DMS53 treated with DMSO at 0.1 percent for 48 hours (cell line): ENCODE data around the gene MPND.
A peak's percentile ranks its signal among the peaks of the same experiment; 100 is the strongest.

ENCODE experiments used
- DNase-seq: peaks from one replicate; lab custom pipeline; 2025; ENCODE audit not compliant: unreplicated experiment; lab: John Stamatoyannopoulos, UW

The MPND gene

DNA sequence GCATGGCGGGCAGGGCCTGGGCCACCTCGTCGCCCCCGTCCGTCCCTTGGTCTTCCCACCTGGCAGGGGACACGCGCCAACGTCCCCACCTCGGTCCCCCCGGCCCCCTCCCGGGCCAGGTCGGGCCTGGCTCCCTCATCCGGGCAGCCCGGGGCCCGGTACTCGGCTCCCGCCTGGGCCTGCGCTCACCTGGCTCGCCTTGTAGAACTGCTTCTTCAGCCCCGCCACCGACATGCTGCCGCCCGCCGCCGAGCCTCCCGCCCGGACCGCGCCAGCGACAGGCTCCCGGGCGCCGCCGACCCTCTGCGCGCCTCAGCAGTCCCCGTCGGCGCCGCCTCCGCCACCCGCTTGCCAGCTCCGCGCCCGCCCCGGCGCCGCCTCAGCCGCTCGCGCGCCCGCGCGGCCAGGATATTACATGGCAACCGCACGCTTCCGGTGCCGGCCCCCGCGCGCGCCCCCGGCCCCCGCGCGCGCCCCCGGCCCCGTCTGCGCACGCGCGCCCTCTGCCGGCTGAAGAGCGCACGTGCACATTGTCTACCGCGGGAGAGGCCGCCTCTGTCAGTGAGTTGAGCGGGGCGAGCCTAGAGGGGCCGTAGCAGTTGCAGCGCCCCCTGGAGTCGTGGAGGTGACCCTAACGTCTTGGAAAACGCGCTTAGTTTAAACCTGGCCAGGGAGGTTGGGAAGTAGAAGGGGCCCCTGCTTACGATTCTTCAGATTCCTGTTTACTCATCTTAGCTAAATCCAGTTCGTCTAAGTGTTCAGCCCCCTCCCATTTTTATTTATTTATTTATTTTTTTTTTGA, 57.0 kb downstream of the MPND start, which contains the start of gene SH3GL1:
Gene SH3GL1, minus strand, starts transcription at position 413 of the 802 bp plus-strand sequence. Its CDS starts 179 bp downstream, at position 234.
- peak; percentile 73 for DNase-seq

- no peak for DNase-seq
Measured at GRCh38 chr19:4401769-4402170, 58.4 kb downstream of the MPND start.

DNA sequence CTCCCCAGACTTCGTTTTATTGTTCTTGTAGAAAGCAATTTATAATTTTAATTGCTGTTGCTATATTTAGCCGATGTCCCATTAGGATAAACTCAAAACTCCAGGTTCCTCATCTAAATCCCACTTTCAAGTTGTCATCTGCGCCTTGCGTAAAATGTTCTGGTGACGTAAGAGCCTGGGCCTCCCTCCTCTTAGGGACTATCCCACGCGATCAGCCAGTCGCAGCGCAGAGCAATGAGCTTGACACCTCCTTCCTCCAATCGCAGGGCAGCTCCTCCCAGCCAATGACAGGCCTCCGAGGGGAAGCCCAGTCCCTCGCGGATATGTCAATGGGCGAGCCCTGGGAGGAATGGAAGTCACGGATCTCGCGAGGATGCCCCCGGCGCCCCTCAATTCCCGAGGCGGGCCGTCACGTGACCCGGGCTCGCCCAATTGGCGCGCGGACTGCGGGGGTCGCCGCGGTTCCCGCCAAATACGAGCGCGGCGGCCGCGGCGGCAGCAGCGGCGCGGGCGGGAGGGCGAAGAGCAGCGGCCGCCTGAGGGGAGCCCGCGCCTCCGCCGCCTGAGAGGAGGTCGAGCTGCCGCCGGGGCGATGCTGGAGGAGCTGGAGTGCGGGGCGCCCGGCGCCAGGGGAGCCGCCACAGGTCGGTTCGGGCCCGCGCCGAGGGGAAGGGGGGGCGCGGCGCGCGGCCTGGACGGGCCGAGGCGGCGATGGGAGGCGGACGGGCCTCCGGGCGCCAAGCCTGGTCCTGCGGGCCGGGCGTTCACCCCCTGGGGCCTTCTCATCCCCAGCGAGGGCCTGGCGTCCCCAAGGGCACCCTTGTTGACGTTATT, 59.0 kb downstream of the MPND start, which contains the start of gene CHAF1A:
Gene CHAF1A, plus strand, starts transcription at position 470 of the 834 bp plus-strand sequence. Its CDS starts 123 bp downstream, at position 593.
- DNase-seq = peak; percentile 95

DNA sequence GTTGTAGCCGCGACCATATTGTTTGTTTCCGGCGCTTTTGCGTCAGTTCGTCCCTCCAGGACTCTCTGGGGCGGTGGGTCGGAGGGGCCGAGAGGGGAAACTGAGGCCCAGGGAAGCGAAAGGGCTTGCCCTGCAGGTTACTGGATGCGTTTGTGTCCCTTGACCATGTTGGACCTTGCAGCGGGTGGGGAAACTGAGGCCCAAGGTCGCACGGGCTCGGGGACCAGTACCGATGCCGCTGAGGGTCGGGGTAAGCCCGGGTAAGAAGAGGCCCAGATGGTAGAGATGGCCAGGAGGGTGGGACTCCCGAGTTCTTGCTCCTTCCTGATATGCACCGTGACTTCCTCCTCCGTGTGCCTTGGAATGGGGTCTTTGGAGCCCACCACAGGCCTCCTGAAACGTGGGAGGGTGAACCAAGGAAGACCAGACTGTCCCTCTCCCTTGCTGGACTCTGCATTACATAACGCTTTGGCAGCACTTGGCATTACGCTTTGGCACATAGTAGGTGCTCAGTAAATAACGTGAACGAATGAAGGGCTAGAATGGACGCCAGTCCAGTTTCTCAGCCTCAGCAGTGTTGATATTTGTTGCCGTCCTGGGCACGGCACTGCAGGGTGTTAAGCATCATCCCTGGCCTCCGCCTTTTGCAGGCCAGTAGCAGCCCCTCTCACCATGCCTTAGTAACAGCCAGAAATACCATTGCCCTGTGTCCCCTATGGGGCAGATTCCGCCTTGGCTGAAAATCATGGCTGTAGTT, 59.8 kb downstream of the MPND start:
- no peak for DNase-seq

- no peak for DNase-seq
Measured at GRCh38 chr19:4405977-4406376, 62.6 kb downstream of the MPND start.

DNA sequence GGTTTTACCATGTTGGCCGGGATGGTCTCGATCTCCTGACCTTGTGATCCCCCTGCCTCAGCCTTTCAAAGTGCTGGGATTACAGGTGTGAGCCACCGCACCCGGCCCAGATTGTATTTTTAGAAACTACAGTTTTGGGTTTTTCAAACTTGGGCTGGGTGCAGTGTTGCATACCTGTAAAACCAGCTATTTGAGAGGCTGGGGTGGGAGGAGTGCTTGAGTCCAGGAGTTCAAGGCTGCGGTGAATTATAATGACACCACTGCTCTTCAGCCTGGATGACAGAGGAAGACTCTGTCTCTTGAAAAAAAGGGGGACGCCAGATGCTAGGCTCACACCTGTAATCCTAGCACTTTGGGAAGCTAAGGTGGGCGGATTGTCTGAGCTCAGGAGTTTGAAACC, 63.3 kb downstream of the MPND start:
- DNase-seq = no peak

DNA sequence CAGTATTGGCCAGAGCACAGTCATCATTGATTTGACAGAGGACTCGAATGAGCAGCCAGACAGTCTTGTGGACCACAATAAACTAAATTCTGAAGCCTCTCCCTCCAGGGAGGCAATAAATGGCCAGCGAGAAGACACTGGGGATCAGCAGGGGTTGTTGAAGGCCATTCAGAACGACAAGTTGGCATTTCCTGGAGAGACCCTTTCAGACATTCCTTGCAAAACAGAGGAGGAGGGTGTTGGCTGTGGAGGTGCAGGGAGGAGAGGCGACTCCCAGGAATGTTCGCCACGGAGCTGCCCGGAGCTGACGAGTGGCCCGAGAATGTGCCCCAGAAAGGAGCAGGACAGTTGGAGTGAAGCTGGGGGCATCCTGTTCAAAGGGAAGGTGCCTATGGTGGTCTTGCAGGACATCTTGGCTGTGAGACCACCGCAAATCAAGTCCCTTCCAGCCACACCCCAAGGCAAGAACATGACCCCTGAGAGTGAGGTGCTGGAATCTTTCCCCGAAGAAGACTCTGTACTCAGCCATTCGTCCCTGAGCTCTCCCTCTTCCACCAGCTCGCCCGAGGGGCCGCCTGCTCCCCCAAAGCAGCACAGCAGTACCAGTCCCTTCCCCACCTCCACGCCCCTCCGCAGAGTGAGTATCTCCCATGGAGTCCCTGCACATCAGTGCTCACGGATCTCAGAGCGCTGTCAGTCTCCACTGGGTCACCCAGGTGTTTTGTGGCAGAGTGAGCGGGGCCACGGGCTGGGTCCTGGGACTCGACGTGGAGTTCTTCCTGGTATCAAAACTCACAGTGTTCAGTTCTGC, 66.0 kb downstream of the MPND start:
- DNase-seq = no peak
